GM12878 (cell line): ENCODE measurements around the gene ASF1B. TPM values are rescaled to one million over a fixed set of nuclear protein-coding genes. Genes with fewer than 3 reads are reported as not detected.
A peak's percentile ranks its signal among the peaks of the same experiment; 100 is the strongest.

ENCODE experiments used
- ATAC-seq: fragments of 200-7000 bp; cut with Tn5 transposase; 3 replicates; pipeline ENCODE4 v1.9.1; 2020; ENCODE audit warnings: mild to moderate bottlenecking, moderate library complexity
- BruUV-seq: library from RNA; stranded (reverse); fragments of 400-500 nt; replicated peaks from 2 replicates; lab custom pipeline; 2021; lab: Mats Ljungman, UMichigan
- CTCF ChIA-PET: fragments of 300-600 bp; sonication (Branson Sonifier 250); formaldehyde crosslinking; extraction: SDS; loops from one replicate; lab custom pipeline; 2021; ENCODE audit warnings: inconsistent platforms; lab: Yijun Ruan, JAX
- POLR2A ChIA-PET: fragments of 350-600 bp; formaldehyde crosslinking; extraction: SDS; loops from one replicate; lab custom pipeline; 2021; ENCODE audit warnings: inconsistent platforms; lab: Charles Lee
- RAD21 ChIA-PET: fragments of 300-600 bp; sonication (Branson Sonifier 250); formaldehyde crosslinking; loops from one replicate; lab custom pipeline; 2023; ENCODE audit warnings: antibody characterized with exemption; ENCODE audit not compliant: unreplicated experiment; lab: Charles Lee
- SMC1A ChIA-PET: fragments of 300-600 bp; sonication (Branson Sonifier 250); formaldehyde crosslinking; loops from one replicate; lab custom pipeline; 2023; ENCODE audit not compliant: unreplicated experiment, uncharacterized antibody; lab: Charles Lee
- DNase-seq: peaks from one replicate; pipeline ENCODE4 v3.0.0-alpha.2; 2011; ENCODE audit warnings: low read depth, low spot score
- FAIRE-seq: peaks from 3 replicates; lab custom pipeline; 2011; peaks lifted over from hg19 to GRCh38; lab: Jason Lieb, UNC
- H2AFZ ChIP-seq: 2 replicates; pipeline ENCODE4 v1.6.0; 2011; ENCODE audit warnings: low read depth, low read length, control low read depth; ENCODE audit not compliant: control insufficient read depth
- H3K27ac ChIP-seq: 2 replicates; pipeline ENCODE4 v1.5.1; 2011; ENCODE audit warnings: control low read depth; ENCODE audit not compliant: control insufficient read depth, insufficient read depth
- H3K27me3 ChIP-seq, 2 experiments: replicated peaks in 1 of 2; 2 replicates each; pipeline versions ENCODE4 v1.6.0 to v1.6.1; 2011; ENCODE audit warnings: low read length in 1 of 2; ENCODE audit not compliant: control insufficient read depth in 2 of 2, insufficient read depth in 2 of 2
- H3K36me3 ChIP-seq, 2 experiments: 2 replicates each; pipeline ENCODE4 v1.5.1; 2011; ENCODE audit warnings: low read length in 1 of 2; ENCODE audit not compliant: control insufficient read depth in 2 of 2, insufficient read depth in 2 of 2
- H3K4me1 ChIP-seq: 2 replicates; pipeline ENCODE4 v1.6.1; 2011; ENCODE audit warnings: mild to moderate bottlenecking, low read length, moderate library complexity, mixed read lengths; ENCODE audit not compliant: control insufficient read depth, insufficient read depth
- H3K4me2 ChIP-seq: 2 replicates; pipeline ENCODE4 v1.6.0; 2011; ENCODE audit warnings: control low read depth; ENCODE audit not compliant: control insufficient read depth, insufficient read depth
- H3K4me3 ChIP-seq: fragments of 200-600 bp; sonication (generic); 2 replicates; pipeline ENCODE4 v1.5.1; 2016
- H3K79me2 ChIP-seq: 2 replicates; pipeline ENCODE4 v1.6.0; 2011; ENCODE audit warnings: low read length; ENCODE audit not compliant: control insufficient read depth, insufficient read depth
- H3K9ac ChIP-seq: 2 replicates; pipeline ENCODE4 v1.8.0; 2011; ENCODE audit warnings: low read length, control low read depth, mixed read lengths; ENCODE audit not compliant: control insufficient read depth, insufficient read depth
- H3K9me3 ChIP-seq: replicated peaks from 3 replicates; pipeline ENCODE4 v1.5.1; 2011; ENCODE audit warnings: mild to moderate bottlenecking, low read length; ENCODE audit not compliant: control insufficient read depth, insufficient read depth
- H4K20me1 ChIP-seq: 2 replicates; pipeline ENCODE4 v1.6.0; 2011; ENCODE audit not compliant: control insufficient read depth, insufficient read depth
- ASH2L ChIP-seq: fragments of 300-600, 200-600 bp; sonication (generic); IDR thresholded peaks from 2 replicates; pipeline ENCODE4 v1.6.1; 2017; ENCODE audit warnings: low read depth, mild to moderate bottlenecking, borderline replicate concordance
- CHD1 ChIP-seq: IDR thresholded peaks from 2 replicates; pipeline ENCODE4 v1.6.1; 2012; ENCODE audit warnings: low read depth, low read length, improper control_type of control experiment
- HDGF ChIP-seq: fragments of 450-650 bp; IDR thresholded peaks from 2 replicates; pipeline ENCODE4 v1.6.1; 2016; ENCODE audit warnings: antibody characterized with exemption
- NFIC ChIP-seq: IDR thresholded peaks from 2 replicates; pipeline ENCODE4 v1.6.1; 2012; ENCODE audit warnings: low read depth, mild to moderate bottlenecking, inconsistent platforms, low read length, moderate library complexity
- SMARCA5 ChIP-seq: fragments of 450-650 bp; IDR thresholded peaks from 2 replicates; pipeline ENCODE4 v1.6.1; 2017; ENCODE audit warnings: mild to moderate bottlenecking
- WGBS: methylation state at CpG from one replicate; pipeline ENCODE4 v1.1.6; 2016; ENCODE audit warnings: low lambda C conversion rate; ENCODE audit not compliant: insufficient replicate concordance, insufficient coverage; ENCODE audit errors: missing lambda C conversion rate; 5-methylcytosine and 5-hydroxymethylcytosine counted together
- in situ Hi-C: fragments of 300-500 bp; cut with MboI; formaldehyde crosslinking; loops from 9 replicates; pipeline ENCODE4 v1.14.3; 2018; ENCODE audit warnings: mixed read lengths
- intact Hi-C: fragments of 100-400 bp; cut with micrococcal nuclease; formaldehyde crosslinking; loops from one replicate; pipeline ENCODE4 v1.14.2; 2022; ENCODE audit not compliant: unreplicated experiment
- polyA plus RNA-seq, 11 experiments: library from polyadenylated mRNA; depleted of rRNA in 4 of 11; unstranded in 6 of 11; stranded (reverse) in 5 of 11; fragments of >200 nt; fragmentation: Nextera tagmentation in 4 of 11; fragmentation: Illumina TruSeq in 1 of 11; extraction: Ambion mirVana in 4 of 11; extraction: Trizol in 1 of 11; gene quantifications; 1 replicate in 1 of 11; 2 replicates in 10 of 11; pipeline versions ENCODE4 v1.2.1 to v1.2.3, GENCODE V29; 2011 to 2016; ENCODE audit warnings: inconsistent platforms in 2 of 11, missing spikeins in 2 of 11, low read depth in 1 of 11
- total RNA-seq, 4 experiments: library from RNA; depleted of rRNA in 3 of 4; stranded (reverse); fragments of >200 nt in 3 of 4; fragmentation: Illumina TruSeq in 1 of 4; extraction: Trizol in 1 of 4; gene quantifications; 2 replicates each; pipeline versions ENCODE4 v1.2.1 to v1.2.3, GENCODE V29; 2013 to 2021
- TF ChIP-seq, protein P1 (sequence below), 3 experiments: IDR thresholded peaks in 2 of 3; conservative IDR thresholded peaks in 1 of 3; 2 replicates each; pipeline ENCODE4 v1.5.1; 2011; ENCODE audit warnings: low read depth in 3 of 3, low read length in 3 of 3, mild to moderate bottlenecking in 3 of 3, control low read depth in 2 of 3, moderate library complexity in 2 of 3, inconsistent platforms in 1 of 3, mixed read lengths in 1 of 3; ENCODE audit not compliant: control insufficient read depth in 2 of 3, insufficient read depth in 1 of 3; ENCODE audit errors: extremely low read depth in 1 of 3
- TF ChIP-seq, protein P2 (sequence below): fragments of 450-650 bp; IDR thresholded peaks from 2 replicates; pipeline ENCODE4 v1.6.1; 2017; ENCODE audit warnings: borderline replicate concordance

Gene ASF1B
- total and polyA plus RNA-seq, 10 of the 15 experiments (the other 5 are each of a cell fraction or from before 2014, with no cell fraction given): 10.4 to 217 (median 90.2) TPM

DNA sequence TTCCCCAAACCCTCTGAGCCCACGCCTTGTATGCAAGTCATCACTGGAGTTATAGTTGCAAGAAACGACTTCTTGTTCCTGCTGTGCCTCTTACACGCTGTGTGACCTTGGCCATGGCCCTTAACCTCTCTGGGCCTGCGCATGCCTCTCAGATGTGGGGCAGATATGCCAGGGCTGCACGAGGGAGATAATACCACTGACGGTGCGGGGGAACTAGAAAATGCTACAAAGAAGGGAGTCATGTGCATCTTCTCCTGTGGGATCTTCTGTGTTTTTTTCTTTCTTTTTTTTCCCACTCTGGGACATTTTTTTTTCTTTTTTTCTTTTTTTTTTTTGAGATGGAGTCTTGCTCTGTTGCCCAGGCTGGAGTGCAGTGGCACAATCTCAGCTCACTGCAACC, 41.5 kb downstream of the ASF1B start:
- no peak overlapping the region for H3K4me3 ChIP-seq
- CTCF ChIA-PET: interaction anchor here (0.5 to 1.9 kb wide), 3 partner anchors 14 to 267 kb away, joined by 4 to 5 read pairs (median 4); partner anchors contain the start of gene ASF1B
- H3K27ac ChIP-seq: no peak overlapping the region
- H3K4me1 ChIP-seq: no peaks in the 10 kb centered on the region
- in situ Hi-C loops (no loop called here), intact Hi-C loops (no loop called here)
- H3K9ac ChIP-seq: no peak overlapping the region
- ATAC-seq: no peak
- H3K79me2 ChIP-seq: no peaks in the 10 kb centered on the region; the same call in 1 of the 2 replicates
- no peak overlapping the region for H3K4me2 ChIP-seq
- POLR2A ChIA-PET: interaction anchor here (4.1 kb wide), 1 partner anchor 13 kb away, joined by 23 read pairs; no protein-coding TSS in a partner anchor
- H3K36me3 ChIP-seq: peaks cover 0 to 10% of the 10 kb centered on the region in 2 experiments
- H2AFZ ChIP-seq: no peak overlapping the region
- 86% methylated on average over 7 of the region's 7 CpGs for WGBS
- TF ChIP-seq NFIC: no peak
- no peak for TF ChIP-seq HDGF
- TF ChIP-seq ASH2L: no peak
- no peak for FAIRE-seq
- no peaks in the 10 kb centered on the region for H3K27me3 ChIP-seq
- no peak for DNase-seq
- RAD21 ChIA-PET: no interaction called here
- H3K9me3 ChIP-seq: peaks cover 2% of the 10 kb centered on the region; the same call in 1 of the 3 replicates
- TSS peak; percentile 46 for BruUV-seq
- H4K20me1 ChIP-seq: no peaks in the 10 kb centered on the region
- SMC1A ChIA-PET: no interaction called here

DNA sequence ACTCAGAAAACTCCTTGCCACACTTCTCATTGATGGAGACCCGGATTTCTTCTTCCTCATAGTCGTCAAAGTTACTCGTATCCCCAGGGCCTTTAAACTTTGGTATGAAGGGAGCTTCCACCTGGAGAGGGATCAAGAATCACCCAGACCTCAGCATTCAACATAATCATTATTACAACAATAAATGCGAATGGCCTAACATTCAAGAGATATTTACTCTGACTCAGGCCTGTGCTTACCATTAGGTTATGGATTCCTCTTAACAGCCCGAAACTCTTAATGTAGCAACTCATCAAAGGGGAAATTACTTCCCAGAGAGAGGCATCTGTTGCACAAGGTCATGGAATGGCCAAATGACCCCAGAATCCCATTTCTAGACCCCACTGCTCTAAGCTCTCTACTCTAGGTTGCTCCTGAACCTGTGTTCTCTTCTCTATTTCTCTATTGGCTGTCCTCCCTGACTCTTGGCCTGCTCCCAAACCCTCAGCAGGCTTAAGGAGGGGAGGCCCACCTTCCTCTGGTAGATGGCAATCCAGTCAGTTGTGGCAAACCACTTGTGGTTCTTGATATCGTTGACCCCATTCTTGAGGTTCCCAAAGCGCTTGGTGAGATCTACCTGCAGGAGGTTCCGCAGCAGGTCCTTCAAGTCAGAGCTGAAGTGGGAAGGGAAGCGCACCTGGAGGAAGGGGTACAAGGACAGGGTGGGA, 43.1 kb downstream of the ASF1B start:
- Histone ChIP-seq H3K27ac (no peak overlapping the region), H3K4me3 (no peak overlapping the region), H3K4me2 (no peak overlapping the region), H2AFZ (no peak overlapping the region), H3K79me2 (peaks cover 6% of the 10 kb centered on the region), H4K20me1 (no peaks in the 10 kb centered on the region), H3K27me3 (no peaks in the 10 kb centered on the region), H3K4me1 (peaks cover 7% of the 10 kb centered on the region; the same call in 1 of the 2 replicates), H3K9me3 (peaks cover 2% of the 10 kb centered on the region; the same call in 1 of the 3 replicates), H3K9ac (no peak overlapping the region), H3K36me3 (peaks cover 2 to 13% of the 10 kb centered on the region in 2 experiments)
- TF ChIP-seq CHD1: no peak
- TF ChIP-seq SMARCA5: peak; percentile 46; the same call in 1 of the 2 replicates
- TF ChIP-seq, protein P1, sequence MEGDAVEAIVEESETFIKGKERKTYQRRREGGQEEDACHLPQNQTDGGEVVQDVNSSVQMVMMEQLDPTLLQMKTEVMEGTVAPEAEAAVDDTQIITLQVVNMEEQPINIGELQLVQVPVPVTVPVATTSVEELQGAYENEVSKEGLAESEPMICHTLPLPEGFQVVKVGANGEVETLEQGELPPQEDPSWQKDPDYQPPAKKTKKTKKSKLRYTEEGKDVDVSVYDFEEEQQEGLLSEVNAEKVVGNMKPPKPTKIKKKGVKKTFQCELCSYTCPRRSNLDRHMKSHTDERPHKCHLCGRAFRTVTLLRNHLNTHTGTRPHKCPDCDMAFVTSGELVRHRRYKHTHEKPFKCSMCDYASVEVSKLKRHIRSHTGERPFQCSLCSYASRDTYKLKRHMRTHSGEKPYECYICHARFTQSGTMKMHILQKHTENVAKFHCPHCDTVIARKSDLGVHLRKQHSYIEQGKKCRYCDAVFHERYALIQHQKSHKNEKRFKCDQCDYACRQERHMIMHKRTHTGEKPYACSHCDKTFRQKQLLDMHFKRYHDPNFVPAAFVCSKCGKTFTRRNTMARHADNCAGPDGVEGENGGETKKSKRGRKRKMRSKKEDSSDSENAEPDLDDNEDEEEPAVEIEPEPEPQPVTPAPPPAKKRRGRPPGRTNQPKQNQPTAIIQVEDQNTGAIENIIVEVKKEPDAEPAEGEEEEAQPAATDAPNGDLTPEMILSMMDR (IDR thresholded peaks at IDR 0.05 in 2 of 3, conservative IDR thresholded peaks at IDR 0.05 in 1 of 3; ENCODE audit: control insufficient read depth in 2 of 3, extremely low read depth in 1 of 3, insufficient read depth in 1 of 3, low read depth in 3 of 3, low read length in 3 of 3): no peak
- TF ChIP-seq, protein P2, sequence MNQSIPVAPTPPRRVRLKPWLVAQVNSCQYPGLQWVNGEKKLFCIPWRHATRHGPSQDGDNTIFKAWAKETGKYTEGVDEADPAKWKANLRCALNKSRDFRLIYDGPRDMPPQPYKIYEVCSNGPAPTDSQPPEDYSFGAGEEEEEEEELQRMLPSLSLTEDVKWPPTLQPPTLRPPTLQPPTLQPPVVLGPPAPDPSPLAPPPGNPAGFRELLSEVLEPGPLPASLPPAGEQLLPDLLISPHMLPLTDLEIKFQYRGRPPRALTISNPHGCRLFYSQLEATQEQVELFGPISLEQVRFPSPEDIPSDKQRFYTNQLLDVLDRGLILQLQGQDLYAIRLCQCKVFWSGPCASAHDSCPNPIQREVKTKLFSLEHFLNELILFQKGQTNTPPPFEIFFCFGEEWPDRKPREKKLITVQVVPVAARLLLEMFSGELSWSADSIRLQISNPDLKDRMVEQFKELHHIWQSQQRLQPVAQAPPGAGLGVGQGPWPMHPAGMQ: no peak
- ChIA-PET RAD21 (interaction anchor here (0.8 kb wide), 1 partner anchor 11 kb away, joined by 4 read pairs; no protein-coding TSS in a partner anchor), POLR2A (interaction anchor here (0.5 to 4.1 kb wide), 3 partner anchors 11 to 327 kb away, joined by 3 to 23 read pairs (median 4); no protein-coding TSS in a partner anchor), SMC1A (no interaction called here), CTCF (interaction anchor here (1.1 to 1.2 kb wide), 2 partner anchors 21 to 43 kb away, joined by 4 to 5 read pairs; partner anchors contain the start of gene ASF1B)
- peak; percentile 64 for FAIRE-seq
- in situ Hi-C loops (no loop called here), intact Hi-C loops (no loop called here)
- ATAC-seq: no peak
- DNase-seq: no peak
- BruUV-seq: no TSS peak
- 94% methylated on average over 9 of the region's 9 CpGs for WGBS
